HAP-1 (cell line): Measurements from ENCODE around the gene L1TD1.
A peak's percentile ranks its signal among the peaks of the same experiment; 100 is the strongest.
"Not testable (repeated sequence)": the region's sequence is repeated elsewhere in the genome, so short reads cannot be mapped to it uniquely, and the experiment has no call there.

Source experiments
- DNase-seq, 2 experiments: peaks; one replicate each; pipeline ENCODE4 v3.0.0-alpha.2; 2016 to 2020; ENCODE audit warnings: low spot score in 2 of 2
- H3K27me3 ChIP-seq: fragments of 250-450 bp; sonication (Bioruptor Pico); 2 replicates; pipeline ENCODE4 v1.5.1; 2020; ENCODE audit warnings: low read depth, mild to moderate bottlenecking, moderate library complexity
- H3K36me3 ChIP-seq: fragments of 250-450 bp; sonication (Bioruptor Pico); replicated peaks from 2 replicates; pipeline ENCODE4 v1.5.1; 2020; ENCODE audit warnings: mild to moderate bottlenecking
- H3K4me1 ChIP-seq: fragments of 250-450 bp; sonication (Bioruptor Pico); 2 replicates; pipeline ENCODE4 v1.5.1; 2020; ENCODE audit warnings: mild to moderate bottlenecking
- H3K4me3 ChIP-seq: fragments of 250-450 bp; sonication (Bioruptor Pico); 2 replicates; pipeline ENCODE4 v1.5.1; 2020; ENCODE audit warnings: mild to moderate bottlenecking, moderate library complexity
- H3K9me3 ChIP-seq: fragments of 250-450 bp; sonication (Bioruptor Pico); 2 replicates; pipeline ENCODE4 v1.5.1; 2020; ENCODE audit warnings: mild to moderate bottlenecking, moderate library complexity
- in situ Hi-C: fragments of 300-500 bp; cut with MboI; formaldehyde crosslinking; loops from 3 replicates; pipeline ENCODE4 v1.14.3; 2020; ENCODE audit warnings: low sequenced_read_pairs, inconsistent platforms, mixed read lengths

Gene L1TD1

DNA sequence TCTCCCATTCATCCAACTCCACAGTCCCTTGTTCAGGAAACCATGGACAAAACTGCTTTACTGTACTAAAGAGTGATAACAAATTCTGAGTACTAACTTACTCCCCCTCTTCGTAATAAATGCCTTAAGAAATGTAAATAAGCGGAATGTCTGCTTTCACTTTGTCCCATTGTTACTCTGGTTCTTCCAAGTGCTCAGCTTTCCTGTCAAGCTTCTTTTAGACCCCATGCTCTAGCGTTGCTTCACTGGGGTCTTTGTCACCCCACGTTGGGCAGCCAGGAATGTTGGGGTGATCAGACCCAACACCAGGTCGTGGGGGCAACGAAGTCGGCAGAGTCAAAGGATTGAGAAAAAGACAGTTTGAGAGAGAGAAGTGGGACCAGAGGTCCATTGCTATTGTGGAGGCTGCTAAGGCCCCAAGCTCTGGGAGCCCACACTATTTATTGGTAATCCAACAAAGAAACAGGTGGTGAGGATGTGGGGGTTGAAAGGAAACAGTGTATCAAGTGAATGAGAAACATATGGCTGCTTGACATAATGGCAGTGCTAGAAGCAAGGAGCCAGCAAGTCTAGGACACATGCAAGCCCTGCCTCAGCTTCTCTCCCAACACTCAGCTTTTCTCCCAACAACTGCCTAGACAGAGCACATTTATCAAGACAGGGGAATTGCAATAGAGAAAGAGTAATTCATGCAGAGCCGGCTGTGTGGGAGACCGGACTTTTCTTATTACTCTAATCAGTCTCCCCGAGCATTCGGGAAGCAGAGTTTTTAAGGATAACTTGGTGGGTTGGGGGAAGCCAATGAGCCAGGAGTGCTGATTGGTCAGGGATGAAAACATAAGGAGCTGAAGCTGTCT, 11.3 kb upstream of the L1TD1 start:
- in situ Hi-C loops, H3K36me3 ChIP-seq, H3K27me3 ChIP-seq: not testable (repeated sequence)

DNA sequence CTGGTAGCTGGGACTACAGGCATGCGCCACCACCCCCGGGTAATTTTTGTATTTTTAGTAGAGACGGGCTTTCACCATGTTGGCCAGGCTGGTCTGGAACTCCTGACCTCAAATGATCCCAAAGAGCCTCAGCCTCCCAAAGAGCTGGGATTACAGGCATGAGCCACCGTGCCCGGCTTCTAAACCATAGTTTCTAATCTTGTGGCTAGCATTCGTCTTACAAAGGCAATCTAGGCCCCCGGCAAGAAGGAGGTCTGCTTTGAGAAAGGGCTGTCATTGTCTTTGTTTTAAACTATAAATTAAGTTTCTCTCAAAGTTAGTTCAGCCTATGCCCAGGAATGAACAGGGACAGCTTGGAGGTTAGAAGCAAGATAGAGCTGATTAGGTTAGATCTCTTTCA, 10.3 kb upstream of the L1TD1 start:
- in situ Hi-C loops = no loop called here
- Histone ChIP-seq H3K36me3 (no peaks in the 10 kb centered on the region), H3K4me3 (no peak overlapping the region), H3K4me1 (peaks cover 30% of the 10 kb centered on the region), H3K27me3 (no peaks in the 10 kb centered on the region), H3K9me3 (no peaks in the 10 kb centered on the region)
- DNase-seq = peak in 1 of 2 experiments; percentile 37

More for the DNA sequence above, 11.3 kb upstream of the L1TD1 start:
- peak overlapping the region; percentile 8; the same call in 1 of the 2 replicates for H3K4me3 ChIP-seq
- peaks cover 30% of the 10 kb centered on the region for H3K4me1 ChIP-seq
- DNase-seq = peak; percentile 64 to 88
- not testable (repeated sequence) for H3K9me3 ChIP-seq

DNA sequence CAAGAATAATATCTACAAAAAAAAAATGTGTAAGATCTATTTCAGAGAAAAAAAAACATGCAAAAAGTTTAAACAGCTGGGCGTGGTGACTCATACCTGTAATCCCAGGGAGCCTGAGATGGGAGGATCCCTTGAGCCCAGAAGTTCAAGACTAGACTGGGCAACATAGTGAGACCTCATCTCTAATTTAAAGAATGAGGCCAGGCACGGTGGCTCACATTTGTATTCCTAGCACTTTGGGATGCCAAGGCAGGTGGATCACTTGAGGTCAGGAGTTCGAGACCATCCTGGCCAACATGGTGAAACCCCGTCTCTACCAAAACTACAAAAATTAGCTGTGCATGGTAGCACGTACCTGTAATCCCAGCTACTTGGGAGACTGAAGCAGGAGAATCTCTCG, 9.4 kb upstream of the L1TD1 start:
- in situ Hi-C loops, H3K27me3 ChIP-seq, H3K9me3 ChIP-seq, H3K36me3 ChIP-seq, H3K4me3 ChIP-seq, DNase-seq: not testable (repeated sequence)
- peaks cover 30% of the 10 kb centered on the region for H3K4me1 ChIP-seq

DNA sequence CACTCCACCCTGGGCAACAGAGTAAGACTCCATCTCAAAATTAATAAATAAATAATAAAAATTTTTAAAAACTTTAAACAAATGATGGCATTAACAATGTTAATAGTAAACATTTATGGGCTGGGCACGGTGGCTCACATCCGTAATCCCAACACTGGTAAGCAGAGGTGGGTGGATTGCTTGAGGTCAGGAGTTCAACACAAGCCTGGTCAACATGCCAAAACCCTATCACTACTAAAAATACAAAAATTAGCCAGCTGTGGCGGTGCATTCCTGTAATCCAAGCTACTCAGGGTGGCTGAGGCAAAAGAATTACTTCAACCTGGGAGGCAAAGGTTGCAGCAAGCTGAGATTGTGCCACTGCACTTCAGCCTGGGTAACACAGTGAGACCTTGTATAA, 9.0 kb upstream of the L1TD1 start:
- Histone ChIP-seq H3K4me3 (no peak overlapping the region), H3K4me1 (peaks cover 27% of the 10 kb centered on the region), H3K9me3 (no peaks in the 10 kb centered on the region), H3K27me3 (no peaks in the 10 kb centered on the region), H3K36me3 (no peaks in the 10 kb centered on the region)
- in situ Hi-C loops = no loop called here
- DNase-seq = no peak

DNA sequence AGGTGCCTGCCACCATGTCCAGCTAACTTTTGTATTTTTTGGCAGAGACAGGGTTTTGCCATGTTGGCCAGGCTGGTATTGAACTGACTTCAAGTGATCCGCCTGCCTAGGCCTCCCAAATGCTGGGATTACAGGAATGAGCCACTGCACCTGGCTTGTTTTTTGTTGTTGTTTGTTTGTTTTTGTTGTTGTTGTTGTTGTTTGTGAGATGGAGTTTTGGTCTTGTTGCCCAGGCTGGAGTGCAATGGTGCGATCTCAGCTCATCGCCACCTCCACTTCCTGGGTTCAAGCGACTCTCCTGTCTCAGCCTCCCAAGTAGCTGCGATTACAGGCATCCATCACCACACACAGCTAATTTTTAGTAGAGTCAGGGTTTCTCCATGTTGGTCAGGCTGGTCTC, 7.1 kb upstream of the L1TD1 start:
- DNase-seq = no peak
- H3K9me3 ChIP-seq = no peaks in the 10 kb centered on the region
- in situ Hi-C loops = no loop called here
- no peak overlapping the region for H3K4me3 ChIP-seq
- no peaks in the 10 kb centered on the region for H3K36me3 ChIP-seq
- no peaks in the 10 kb centered on the region for H3K27me3 ChIP-seq
- H3K4me1 ChIP-seq = peaks cover 16% of the 10 kb centered on the region

DNA sequence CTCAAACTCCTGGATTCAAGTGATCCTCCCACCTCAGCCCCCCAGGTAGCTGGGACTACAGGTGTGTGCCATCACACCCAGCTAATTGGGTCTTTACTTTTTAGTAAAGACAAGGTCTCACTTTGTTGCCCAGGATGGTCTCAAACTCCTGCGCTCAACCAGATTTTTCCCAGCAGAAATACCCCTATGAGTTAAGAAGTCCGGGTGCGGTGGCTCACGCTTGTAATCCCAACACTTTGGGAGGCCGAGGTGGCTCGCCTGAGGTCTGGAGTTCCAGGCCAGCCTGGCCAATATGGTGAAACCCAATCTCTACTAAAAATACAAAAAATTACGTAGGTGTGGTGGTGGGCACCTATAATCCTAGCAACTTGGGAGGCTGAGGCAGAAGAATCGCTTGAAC, 6.5 kb upstream of the L1TD1 start:
- no peaks in the 10 kb centered on the region for H3K27me3 ChIP-seq
- no peaks in the 10 kb centered on the region for H3K36me3 ChIP-seq
- no peak for DNase-seq
- H3K4me1 ChIP-seq = peaks cover 15% of the 10 kb centered on the region
- H3K4me3 ChIP-seq = no peak overlapping the region
- H3K9me3 ChIP-seq = no peaks in the 10 kb centered on the region
- in situ Hi-C loops = no loop called here

- DNase-seq = peak; percentile 38 to 43
- in situ Hi-C loops = no loop called here
- Histone ChIP-seq H3K9me3 (no peaks in the 10 kb centered on the region), H3K27me3 (no peaks in the 10 kb centered on the region), H3K4me1 (peaks cover 15% of the 10 kb centered on the region), H3K4me3 (no peak overlapping the region), H3K36me3 (no peaks in the 10 kb centered on the region)
These were observed 1.5 kb downstream of the L1TD1 start for GRCh38 chr1:62196086-62196690.

DNA sequence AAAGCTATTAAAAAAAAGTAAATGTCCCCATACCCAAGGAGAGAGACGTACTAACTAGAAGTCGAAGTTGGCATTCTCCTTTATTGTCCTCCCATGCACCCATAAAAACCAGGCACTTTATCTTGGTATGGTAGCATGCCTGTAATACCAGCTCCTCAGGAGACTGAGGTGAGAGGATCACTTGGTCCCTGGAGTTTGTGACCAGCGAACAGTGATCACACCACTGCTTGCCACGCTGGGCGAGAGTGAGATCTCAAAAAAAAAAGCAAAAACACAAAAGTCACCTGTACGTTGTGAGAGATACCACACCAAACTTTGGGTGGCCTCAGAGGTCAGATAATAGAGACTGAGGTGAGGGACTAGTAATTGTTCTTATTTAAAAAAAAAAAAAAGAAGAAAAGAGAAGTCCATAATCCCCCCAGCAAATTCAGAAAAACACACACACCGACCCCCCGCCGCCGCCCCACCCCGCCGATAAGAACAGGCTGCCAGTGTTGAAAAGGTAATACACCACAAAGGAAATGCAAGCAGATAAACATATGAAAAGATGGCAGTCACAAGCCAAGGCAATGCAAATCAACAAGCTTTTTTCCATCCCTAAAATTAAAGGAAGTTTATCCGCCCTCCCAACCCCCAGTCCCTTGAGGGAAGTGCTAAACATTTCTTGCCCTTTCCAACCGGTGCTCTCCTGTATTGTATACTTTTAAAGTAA, 3.6 kb downstream of the L1TD1 start:
- H3K36me3 ChIP-seq = no peaks in the 10 kb centered on the region
- no peak overlapping the region for H3K4me3 ChIP-seq
- peak; percentile 81 to 95 for DNase-seq
- H3K9me3 ChIP-seq = no peaks in the 10 kb centered on the region
- no peaks in the 10 kb centered on the region for H3K27me3 ChIP-seq
- H3K4me1 ChIP-seq = peaks cover 15% of the 10 kb centered on the region
- in situ Hi-C loops = no loop called here

GRCh38 chr1:62198781-62199125, 4.1 kb downstream of the L1TD1 start:
- Histone ChIP-seq H3K36me3 (no peaks in the 10 kb centered on the region), H3K4me3 (no peak overlapping the region), H3K9me3 (no peaks in the 10 kb centered on the region), H3K27me3 (no peaks in the 10 kb centered on the region), H3K4me1 (peaks cover 15% of the 10 kb centered on the region)
- in situ Hi-C loops = no loop called here
- DNase-seq = no peak

DNA sequence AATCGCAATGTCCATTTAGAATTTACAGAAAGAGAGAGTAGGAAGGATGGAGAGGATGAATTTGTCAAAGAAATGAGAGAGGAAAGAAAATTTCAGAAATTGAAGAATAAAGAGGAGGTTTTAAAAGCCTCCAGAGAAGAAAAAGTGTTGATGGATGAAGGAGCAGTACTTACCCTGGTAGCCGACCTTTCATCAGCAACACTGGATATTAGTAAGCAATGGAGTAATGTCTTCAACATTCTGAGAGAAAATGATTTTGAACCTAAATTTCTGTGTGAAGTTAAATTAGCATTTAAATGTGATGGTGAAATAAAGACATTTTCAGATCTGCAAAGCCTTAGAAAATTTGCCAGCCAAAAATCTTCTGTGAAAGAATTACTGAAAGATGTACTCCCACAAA, 12.5 kb downstream of the L1TD1 start:
- no peaks in the 10 kb centered on the region for H3K4me1 ChIP-seq
- peaks cover 8% of the 10 kb centered on the region for H3K9me3 ChIP-seq
- no peak overlapping the region for H3K4me3 ChIP-seq
- DNase-seq = no peak
- in situ Hi-C loops = no loop called here
- H3K27me3 ChIP-seq = no peaks in the 10 kb centered on the region
- no peaks in the 10 kb centered on the region for H3K36me3 ChIP-seq

DNA sequence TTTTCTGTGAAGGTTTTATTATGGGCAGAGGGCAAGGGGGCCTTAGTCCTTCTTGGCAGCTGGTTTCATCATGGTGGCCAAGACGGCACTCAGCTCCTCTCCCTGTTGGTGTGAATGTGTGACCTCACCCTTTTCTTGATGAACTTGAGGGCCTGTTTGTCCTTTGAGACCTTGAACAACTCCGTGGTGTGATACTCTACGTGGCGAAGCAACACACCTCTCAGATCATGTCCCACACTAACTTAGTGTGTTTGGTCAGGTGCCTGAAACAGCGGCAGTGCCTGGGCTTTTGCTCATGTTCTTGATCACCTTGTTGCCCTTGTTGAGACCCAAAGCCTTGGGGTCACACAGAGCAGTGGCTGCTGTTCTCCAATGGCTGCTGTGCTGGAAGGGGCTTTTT, 13.4 kb downstream of the L1TD1 start:
- Histone ChIP-seq H3K9me3 (peaks cover 8% of the 10 kb centered on the region), H3K4me3 (no peak overlapping the region), H3K36me3 (no peaks in the 10 kb centered on the region), H3K27me3 (no peaks in the 10 kb centered on the region), H3K4me1 (no peaks in the 10 kb centered on the region)
- DNase-seq = no peak
- in situ Hi-C loops = no loop called here

DNA sequence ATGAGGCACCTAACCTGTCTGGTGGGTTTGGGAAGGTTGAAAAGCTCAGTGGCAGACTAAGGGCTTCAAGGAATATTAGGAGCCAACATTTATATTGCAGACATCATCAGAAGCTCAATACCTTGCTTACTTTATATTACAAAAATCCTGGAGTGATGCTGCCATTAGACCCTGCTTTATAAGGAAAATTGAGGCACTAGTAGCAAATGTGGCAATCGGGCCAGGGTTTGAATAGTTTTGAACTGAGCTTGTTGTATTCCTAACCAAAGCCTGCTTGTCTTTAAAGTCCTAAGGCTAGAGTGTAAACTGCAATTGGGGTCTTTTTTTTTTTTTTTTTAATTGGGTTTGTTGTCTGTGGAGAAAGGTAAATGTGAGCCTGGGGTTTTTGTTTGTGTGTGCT, 14.3 kb downstream of the L1TD1 start:
- DNase-seq = no peak
- Histone ChIP-seq H3K4me1 (no peaks in the 10 kb centered on the region), H3K9me3 (peaks cover 8% of the 10 kb centered on the region), H3K4me3 (no peak overlapping the region), H3K36me3 (no peaks in the 10 kb centered on the region), H3K27me3 (no peaks in the 10 kb centered on the region)
- in situ Hi-C loops = no loop called here

- H3K9me3 ChIP-seq = peaks cover 8% of the 10 kb centered on the region
- no peak for DNase-seq
- H3K27me3 ChIP-seq = no peaks in the 10 kb centered on the region
- H3K36me3 ChIP-seq = no peaks in the 10 kb centered on the region
- no peak overlapping the region for H3K4me3 ChIP-seq
- H3K4me1 ChIP-seq = no peaks in the 10 kb centered on the region
- in situ Hi-C loops = no loop called here
These were observed 15.4 kb downstream of the L1TD1 start for GRCh38 chr1:62209931-62210595.

DNA sequence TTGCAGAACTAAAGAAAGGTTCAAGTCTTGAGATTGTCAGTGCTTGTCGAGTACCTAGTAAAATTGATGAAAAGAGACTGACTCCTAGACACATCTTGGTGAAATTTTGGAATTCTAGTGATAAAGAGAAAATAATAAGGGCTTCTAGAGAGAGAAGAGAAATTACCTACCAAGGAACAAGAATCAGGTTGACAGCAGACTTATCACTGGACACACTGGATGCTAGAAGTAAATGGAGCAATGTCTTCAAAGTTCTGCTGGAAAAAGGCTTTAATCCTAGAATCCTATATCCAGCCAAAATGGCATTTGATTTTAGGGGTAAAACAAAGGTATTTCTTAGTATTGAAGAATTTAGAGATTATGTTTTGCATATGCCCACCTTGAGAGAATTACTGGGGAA, 16.3 kb downstream of the L1TD1 start:
- Histone ChIP-seq H3K36me3 (no peaks in the 10 kb centered on the region), H3K9me3 (peaks cover 8% of the 10 kb centered on the region), H3K4me3 (no peak overlapping the region), H3K27me3 (no peaks in the 10 kb centered on the region), H3K4me1 (no peaks in the 10 kb centered on the region)
- no peak for DNase-seq
- in situ Hi-C loops = no loop called here
